ENCODE measurements around the gene MX1. TPM values are rescaled to one million over a fixed set of nuclear protein-coding genes. Genes with fewer than 3 reads are reported as not detected.

Gene MX1
- polyA plus RNA-seq, 3 donors, result 42.7 to 73.3 (median 60.5) TPM

- no peak overlapping the region for H2AFZ ChIP-seq (ENCODE audit: insufficient read depth, low read depth, low read length, poor library complexity, severe bottlenecking)
These were observed 61.0 kb downstream of the MX1 start for GRCh38 chr21:41487082-41487481.

GRCh38 chr21:41488080-41488479 is 62.0 kb downstream of the MX1 start:
- H3K79me2 ChIP-seq (ENCODE audit: insufficient read depth, low read length), result no peaks in the 10 kb centered on the region
- H2AFZ ChIP-seq (ENCODE audit: insufficient read depth, low read depth, low read length, poor library complexity, severe bottlenecking), result no peak overlapping the region
- H3K9ac ChIP-seq (ENCODE audit: insufficient read depth, low read length, poor library complexity, severe bottlenecking), result no peak overlapping the region
- no peak overlapping the region for H3K4me3 Mint-ChIP-seq
- H3K4me2 ChIP-seq (replicated peaks; ENCODE audit: extremely low read depth, low read length, poor library complexity, severe bottlenecking), result no peak overlapping the region
- intact Hi-C loops (cut with micrococcal nuclease), result no loop called here
- no peaks in the 10 kb centered on the region for H4K20me1 ChIP-seq (ENCODE audit: insufficient read depth, low read length)
- no peaks in the 10 kb centered on the region for H3K4me1 ChIP-seq (ENCODE audit: control insufficient read depth in 1 of 2, insufficient read depth in 2 of 2, low read length in 2 of 2)
- no peak overlapping the region for H3K27ac Mint-ChIP-seq
- no peak for TF ChIP-seq CTCF (IDR thresholded peaks at IDR 0.05)
- no peaks in the 10 kb centered on the region for H3K9me3 ChIP-seq (replicated peaks in 1 of 2; ENCODE audit: control insufficient read depth in 1 of 2, insufficient read depth in 1 of 2, low read length in 2 of 2)
- H3K27ac ChIP-seq (ENCODE audit: low read depth in 1 of 2, low read length in 2 of 2), result no peak overlapping the region
- H3K4me1 Mint-ChIP-seq, result no peaks in the 10 kb centered on the region
- H3K27me3 ChIP-seq (ENCODE audit: control insufficient read depth in 2 of 2, insufficient read depth in 2 of 2, low read length in 2 of 2), result no peaks in the 10 kb centered on the region
- H3K36me3 Mint-ChIP-seq, result no peaks in the 10 kb centered on the region
- no peak for DNase-seq
- H3K4me3 ChIP-seq (replicated peaks in 1 of 3; ENCODE audit: low read depth in 2 of 3, low read length in 3 of 3), result no peak overlapping the region
- WGBS (ENCODE audit: insufficient coverage), result 93% methylated on average over 11 of the region's 14 CpGs
- peaks cover 1 to 11% (median 9%) of the 10 kb centered on the region in 3 donors for H3K27me3 Mint-ChIP-seq (ENCODE audit: low read depth in 3 of 3)
- no peaks in the 10 kb centered on the region for H3K36me3 ChIP-seq (replicated peaks in 1 of 2; ENCODE audit: control insufficient read depth in 1 of 2, insufficient read depth in 2 of 2, low read length in 2 of 2)
- no peaks in the 10 kb centered on the region for H3K9me3 Mint-ChIP-seq

More at GRCh38 chr21:41487082-41487481, 61.0 kb downstream of the MX1 start:
- no peak overlapping the region for H3K9ac ChIP-seq (ENCODE audit: insufficient read depth, low read length, poor library complexity, severe bottlenecking)
- H3K79me2 ChIP-seq (ENCODE audit: insufficient read depth, low read length), result no peaks in the 10 kb centered on the region
- no peaks in the 10 kb centered on the region for H3K36me3 Mint-ChIP-seq
- no peak overlapping the region for H3K4me3 Mint-ChIP-seq
- H3K4me3 ChIP-seq (replicated peaks in 1 of 3; ENCODE audit: low read depth in 2 of 3, low read length in 3 of 3), result no peak overlapping the region
- H3K27ac ChIP-seq (ENCODE audit: low read depth in 1 of 2, low read length in 2 of 2), result no peak overlapping the region
- H3K36me3 ChIP-seq (replicated peaks in 1 of 2; ENCODE audit: control insufficient read depth in 1 of 2, insufficient read depth in 2 of 2, low read length in 2 of 2), result no peaks in the 10 kb centered on the region
- no CpG with 5 or more reads among the region's 6 CpGs for WGBS (ENCODE audit: insufficient coverage)
- peaks cover 0 to 10% (median 9%) of the 10 kb centered on the region in 3 donors for H3K27me3 Mint-ChIP-seq (ENCODE audit: low read depth in 3 of 3)
- intact Hi-C loops (cut with micrococcal nuclease), result no loop called here
- no peaks in the 10 kb centered on the region for H3K9me3 ChIP-seq (replicated peaks in 1 of 2; ENCODE audit: control insufficient read depth in 1 of 2, insufficient read depth in 1 of 2, low read length in 2 of 2)
- no peaks in the 10 kb centered on the region for H3K4me1 ChIP-seq (ENCODE audit: control insufficient read depth in 1 of 2, insufficient read depth in 2 of 2, low read length in 2 of 2)
- H3K27ac Mint-ChIP-seq, result no peak overlapping the region
- H3K4me1 Mint-ChIP-seq, result no peaks in the 10 kb centered on the region
- no peak for TF ChIP-seq CTCF (IDR thresholded peaks at IDR 0.05)
- H3K27me3 ChIP-seq (ENCODE audit: control insufficient read depth in 2 of 2, insufficient read depth in 2 of 2, low read length in 2 of 2), result no peaks in the 10 kb centered on the region
- DNase-seq, result no peak
- H4K20me1 ChIP-seq (ENCODE audit: insufficient read depth, low read length), result no peaks in the 10 kb centered on the region
- H3K9me3 Mint-ChIP-seq, result no peaks in the 10 kb centered on the region
- H3K4me2 ChIP-seq (replicated peaks; ENCODE audit: extremely low read depth, low read length, poor library complexity, severe bottlenecking), result no peak overlapping the region
